Neural progenitor cell (in vitro differentiated cells): Measurements from ENCODE around the gene C3orf20. TPM values are rescaled to one million over a fixed set of nuclear protein-coding genes. Genes with fewer than 3 reads are reported as not detected.

Experiments used
- DNase-seq: peaks from one replicate; pipeline ENCODE4 v3.0.0-alpha.2; 2016; ENCODE audit warnings: low spot score
- H2AFZ ChIP-seq: fragments of 200-600 bp; sonication (generic); replicated peaks from 2 replicates; pipeline ENCODE4 v1.6.1; 2016; ENCODE audit warnings: antibody characterized with exemption
- H3F3A ChIP-seq: fragments of 200-600 bp; sonication (generic); 2 replicates; pipeline ENCODE4 v1.6.1; 2016; ENCODE audit warnings: antibody characterized with exemption, low read depth
- H3K27ac ChIP-seq: fragments of 200-600 bp; sonication (generic); 2 replicates; pipeline ENCODE4 v1.5.1; 2016; ENCODE audit warnings: mild to moderate bottlenecking
- H3K27me3 ChIP-seq: fragments of 200-600 bp; sonication (generic); 2 replicates; pipeline ENCODE4 v1.6.1; 2016; ENCODE audit warnings: mild to moderate bottlenecking, moderate library complexity
- H3K36me3 ChIP-seq: fragments of 200-600 bp; sonication (generic); 2 replicates; pipeline ENCODE4 v1.5.1; 2016
- H3K4me1 ChIP-seq: fragments of 200-600 bp; sonication (generic); 2 replicates; pipeline ENCODE4 v1.6.1; 2016; ENCODE audit warnings: mixed run types
- H3K4me2 ChIP-seq: fragments of 200-600 bp; sonication (generic); 2 replicates; pipeline ENCODE4 v1.6.1; 2016
- H3K4me3 ChIP-seq: fragments of 200-600 bp; sonication (generic); 2 replicates; pipeline ENCODE4 v1.5.1; 2016
- H3K79me2 ChIP-seq: fragments of 200-600 bp; sonication (generic); 2 replicates; pipeline ENCODE4 v1.6.1; 2016; ENCODE audit warnings: low read depth
- H3K9ac ChIP-seq: fragments of 200-600 bp; sonication (generic); 2 replicates; pipeline ENCODE4 v1.6.1; 2016
- H3K9me3 ChIP-seq: fragments of 200-600 bp; sonication (generic); 2 replicates; pipeline ENCODE4 v1.5.1; 2016; ENCODE audit warnings: low read depth
- H4K20me1 ChIP-seq: fragments of 200-600 bp; sonication (generic); 2 replicates; pipeline ENCODE4 v1.6.1; 2016; ENCODE audit warnings: low read depth
- H3K27ac Mint-ChIP-seq: 3 replicates; pipeline ENCODE4 v1.8.0; 2021; ENCODE audit warnings: mixed read lengths
- H3K27me3 Mint-ChIP-seq: 2 replicates; pipeline ENCODE4 v1.8.0; 2022; ENCODE audit warnings: low read depth, mild to moderate bottlenecking, inconsistent platforms, moderate library complexity, mixed read lengths; ENCODE audit not compliant: insufficient read depth
- H3K36me3 Mint-ChIP-seq: 3 replicates; pipeline ENCODE4 v1.8.0; 2021; ENCODE audit warnings: mixed read lengths
- H3K4me1 Mint-ChIP-seq: 3 replicates; pipeline ENCODE4 v1.8.0; 2021; ENCODE audit warnings: mixed read lengths
- H3K4me3 Mint-ChIP-seq: 3 replicates; pipeline ENCODE4 v1.8.0; 2021; ENCODE audit warnings: mild to moderate bottlenecking, moderate library complexity, mixed read lengths
- H3K9me3 Mint-ChIP-seq: 3 replicates; pipeline ENCODE4 v1.8.0; 2020; ENCODE audit warnings: mixed read lengths
- EZH2 ChIP-seq: fragments of 200-600 bp; sonication (generic); IDR thresholded peaks from 2 replicates; pipeline ENCODE4 v1.6.1; 2017; ENCODE audit warnings: antibody characterized with exemption, mild to moderate bottlenecking, moderate library complexity
- EZH2phosphoT487 ChIP-seq: fragments of 200-600 bp; sonication (generic); IDR thresholded peaks from 2 replicates; pipeline ENCODE4 v1.6.1; 2017; ENCODE audit warnings: antibody characterized with exemption
- total RNA-seq: library from RNA; depleted of rRNA; stranded (reverse); fragments of >200 nt; gene quantifications from 2 replicates; pipeline ENCODE4 v1.2.3, GENCODE V29; 2015; ENCODE audit warnings: low replicate concordance
- TF ChIP-seq, protein P1 (sequence below): fragments of 200-600 bp; sonication (generic); IDR thresholded peaks from 2 replicates; pipeline ENCODE4 v1.5.1; 2017; ENCODE audit warnings: antibody characterized with exemption, mild to moderate bottlenecking

The C3orf20 gene
- total RNA-seq, 1 donor from 2014 or later: not detected

DNA sequence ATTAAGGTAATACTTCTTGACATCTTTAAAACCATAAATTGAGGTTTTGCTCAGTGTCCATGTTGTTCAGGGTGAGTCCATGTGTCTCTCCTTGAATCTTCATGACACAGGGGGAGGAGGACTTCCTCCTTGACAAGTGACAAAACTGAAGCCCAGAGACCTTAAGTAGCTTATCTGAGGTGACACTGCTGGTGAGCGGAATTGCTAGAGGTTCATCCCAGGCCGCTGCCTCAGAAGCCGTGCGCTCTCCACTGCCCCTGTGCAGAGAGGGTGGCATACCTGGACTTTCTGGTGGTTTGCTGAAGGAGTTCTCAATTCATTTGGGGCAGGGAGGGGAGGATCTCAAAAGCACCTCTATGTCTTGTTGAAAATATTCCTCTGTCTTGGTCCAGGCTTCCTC is 46.5 kb upstream of the C3orf20 start:
- Histone ChIP-seq H3F3A (no peaks in the 10 kb centered on the region), H3K4me2 (no peak overlapping the region), H3K4me3 (no peak overlapping the region), H3K4me1 (no peaks in the 10 kb centered on the region), H4K20me1 (no peaks in the 10 kb centered on the region), H3K27ac (no peak overlapping the region), H3K9ac (no peak overlapping the region), H3K27me3 (no peaks in the 10 kb centered on the region), H3K79me2 (no peaks in the 10 kb centered on the region), H3K9me3 (no peaks in the 10 kb centered on the region), H2AFZ (no peak overlapping the region), H3K36me3 (no peaks in the 10 kb centered on the region)
- peaks cover 6% of the 10 kb centered on the region for H3K9me3 Mint-ChIP-seq
- H3K4me3 Mint-ChIP-seq: no peak overlapping the region
- no peaks in the 10 kb centered on the region for H3K36me3 Mint-ChIP-seq
- no peak for DNase-seq
- H3K4me1 Mint-ChIP-seq: peaks cover 55% of the 10 kb centered on the region
- H3K27ac Mint-ChIP-seq: no peak overlapping the region
- H3K27me3 Mint-ChIP-seq: peaks cover 7% of the 10 kb centered on the region
- TF ChIP-seq EZH2: no peak
- TF ChIP-seq, protein P1, sequence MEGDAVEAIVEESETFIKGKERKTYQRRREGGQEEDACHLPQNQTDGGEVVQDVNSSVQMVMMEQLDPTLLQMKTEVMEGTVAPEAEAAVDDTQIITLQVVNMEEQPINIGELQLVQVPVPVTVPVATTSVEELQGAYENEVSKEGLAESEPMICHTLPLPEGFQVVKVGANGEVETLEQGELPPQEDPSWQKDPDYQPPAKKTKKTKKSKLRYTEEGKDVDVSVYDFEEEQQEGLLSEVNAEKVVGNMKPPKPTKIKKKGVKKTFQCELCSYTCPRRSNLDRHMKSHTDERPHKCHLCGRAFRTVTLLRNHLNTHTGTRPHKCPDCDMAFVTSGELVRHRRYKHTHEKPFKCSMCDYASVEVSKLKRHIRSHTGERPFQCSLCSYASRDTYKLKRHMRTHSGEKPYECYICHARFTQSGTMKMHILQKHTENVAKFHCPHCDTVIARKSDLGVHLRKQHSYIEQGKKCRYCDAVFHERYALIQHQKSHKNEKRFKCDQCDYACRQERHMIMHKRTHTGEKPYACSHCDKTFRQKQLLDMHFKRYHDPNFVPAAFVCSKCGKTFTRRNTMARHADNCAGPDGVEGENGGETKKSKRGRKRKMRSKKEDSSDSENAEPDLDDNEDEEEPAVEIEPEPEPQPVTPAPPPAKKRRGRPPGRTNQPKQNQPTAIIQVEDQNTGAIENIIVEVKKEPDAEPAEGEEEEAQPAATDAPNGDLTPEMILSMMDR: no peak

DNA sequence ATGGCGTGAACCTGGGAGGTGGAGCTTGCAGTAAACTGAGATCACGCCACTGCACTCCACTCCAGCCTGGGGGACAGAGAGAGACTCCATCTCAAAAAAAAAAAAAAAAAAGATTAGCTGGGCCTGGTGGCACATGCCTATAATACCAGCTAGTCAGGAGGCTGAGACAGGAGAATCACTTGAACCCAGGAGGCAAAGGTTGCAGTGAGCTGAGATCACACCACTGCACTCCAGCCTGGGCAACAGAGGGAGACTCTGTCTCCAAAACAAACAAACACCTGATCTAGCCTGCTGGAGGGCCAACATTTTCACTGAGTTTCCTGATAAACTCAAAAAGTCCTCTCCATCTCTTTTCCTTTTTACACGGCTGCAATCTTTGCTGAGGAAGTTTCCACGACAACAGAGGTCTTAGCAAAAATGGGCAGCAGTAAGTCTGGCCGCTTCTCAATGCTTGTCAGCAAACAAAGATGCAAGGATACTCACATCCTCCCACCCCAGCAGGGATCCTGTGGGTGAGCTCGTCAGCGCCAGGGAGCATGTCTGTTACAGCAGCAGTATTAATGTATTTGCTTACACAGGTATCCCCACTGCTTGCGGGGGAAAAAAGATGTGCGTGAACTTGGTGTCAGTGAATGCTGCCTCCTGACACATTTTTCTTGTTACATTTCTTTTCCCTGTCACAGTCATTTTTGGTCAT is 44.4 kb upstream of the C3orf20 start:
- Histone ChIP-seq H3K27ac (no peak overlapping the region), H3K36me3 (no peaks in the 10 kb centered on the region), H3K4me2 (no peak overlapping the region), H3K9ac (no peak overlapping the region), H3F3A (no peaks in the 10 kb centered on the region), H3K79me2 (no peaks in the 10 kb centered on the region), H4K20me1 (no peaks in the 10 kb centered on the region), H2AFZ (no peak overlapping the region), H3K27me3 (no peaks in the 10 kb centered on the region), H3K9me3 (no peaks in the 10 kb centered on the region), H3K4me1 (no peaks in the 10 kb centered on the region), H3K4me3 (no peak overlapping the region)
- H3K36me3 Mint-ChIP-seq: no peaks in the 10 kb centered on the region
- peaks cover 7% of the 10 kb centered on the region for H3K27me3 Mint-ChIP-seq
- H3K27ac Mint-ChIP-seq: peak overlapping the region; percentile 23
- no peak for DNase-seq
- peaks cover 9% of the 10 kb centered on the region for H3K9me3 Mint-ChIP-seq
- peaks cover 35% of the 10 kb centered on the region for H3K4me1 Mint-ChIP-seq
- TF ChIP-seq EZH2phosphoT487: no peak
- no peak overlapping the region for H3K4me3 Mint-ChIP-seq

DNA sequence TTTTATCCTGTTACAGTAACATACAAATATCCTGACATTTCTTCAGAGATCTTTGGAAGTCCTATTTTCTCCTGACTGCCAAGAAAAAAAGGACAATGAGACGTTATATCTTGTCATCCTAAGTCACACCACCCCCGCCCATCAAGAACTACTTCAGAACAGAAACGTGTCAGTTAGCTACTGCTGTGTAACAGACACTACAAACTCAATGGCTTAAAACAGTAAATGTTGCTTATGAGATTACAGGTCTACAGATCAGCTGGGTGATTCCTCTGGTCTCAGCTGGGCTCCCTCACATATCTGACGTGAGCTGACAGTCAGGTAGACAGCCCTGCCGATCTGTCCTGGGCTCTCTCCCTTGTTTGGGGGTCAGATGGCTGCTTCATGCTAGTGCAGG is 43.8 kb upstream of the C3orf20 start:
- Histone ChIP-seq H3K27me3 (peaks cover 3% of the 10 kb centered on the region), H4K20me1 (no peaks in the 10 kb centered on the region), H3K9ac (no peak overlapping the region), H3K36me3 (no peaks in the 10 kb centered on the region), H3K27ac (no peak overlapping the region), H3K4me3 (no peak overlapping the region), H3F3A (no peaks in the 10 kb centered on the region), H3K4me2 (no peak overlapping the region), H2AFZ (no peak overlapping the region), H3K4me1 (no peaks in the 10 kb centered on the region), H3K9me3 (no peaks in the 10 kb centered on the region), H3K79me2 (no peaks in the 10 kb centered on the region)
- Mint-ChIP-seq H3K27me3 (peaks cover 7% of the 10 kb centered on the region), H3K4me1 (peaks cover 33% of the 10 kb centered on the region), H3K9me3 (peaks cover 11% of the 10 kb centered on the region), H3K27ac (peak overlapping the region; percentile 23), H3K36me3 (no peaks in the 10 kb centered on the region), H3K4me3 (no peak overlapping the region)
- TF ChIP-seq EZH2phosphoT487 (no peak), EZH2 (no peak)
- TF ChIP-seq, protein P1: no peak
- no peak for DNase-seq

DNA sequence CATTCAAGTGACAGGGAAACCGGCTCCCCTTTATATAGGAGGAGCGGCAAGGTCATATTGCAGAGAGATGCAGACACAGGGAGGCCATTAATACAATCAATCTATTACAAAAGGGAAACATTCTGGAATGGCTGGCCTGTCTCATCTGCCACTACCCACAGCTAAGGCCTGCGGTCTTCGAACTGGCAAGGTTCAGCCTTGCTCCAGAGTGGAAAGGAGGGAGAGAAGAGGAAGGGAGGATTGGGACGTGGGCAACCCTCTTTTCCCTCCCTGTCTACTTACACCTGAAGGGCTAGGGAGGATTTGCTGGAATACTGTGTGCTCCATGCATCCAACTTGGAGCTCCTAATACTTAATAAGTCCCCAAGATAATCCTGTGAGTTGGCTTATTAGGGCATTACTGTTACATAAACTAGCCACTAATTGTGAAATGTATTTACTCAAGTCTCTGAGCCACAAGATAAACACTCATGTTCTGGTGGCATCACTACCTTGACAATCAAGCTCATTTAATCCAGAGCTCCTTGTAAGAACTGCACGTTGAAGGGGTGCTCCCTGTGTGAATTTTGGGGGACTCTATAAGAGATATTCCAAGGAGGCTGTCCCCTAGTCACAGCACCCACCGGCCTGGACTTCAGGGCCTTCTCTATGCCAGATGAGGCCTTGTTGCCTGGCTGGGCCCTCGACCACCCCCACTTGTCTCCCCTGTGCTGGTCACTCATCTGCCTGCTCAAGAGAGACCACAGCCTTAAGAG is 43.1 kb upstream of the C3orf20 start:
- Histone ChIP-seq H3K27me3 (peaks cover 11% of the 10 kb centered on the region), H3K27ac (no peak overlapping the region), H3F3A (no peaks in the 10 kb centered on the region), H3K9me3 (no peaks in the 10 kb centered on the region), H3K36me3 (no peaks in the 10 kb centered on the region), H2AFZ (no peak overlapping the region), H3K4me3 (no peak overlapping the region), H3K79me2 (no peaks in the 10 kb centered on the region), H4K20me1 (no peaks in the 10 kb centered on the region), H3K9ac (no peak overlapping the region), H3K4me1 (no peaks in the 10 kb centered on the region), H3K4me2 (no peak overlapping the region)
- Mint-ChIP-seq H3K4me3 (no peak overlapping the region), H3K27me3 (peaks cover 7% of the 10 kb centered on the region), H3K4me1 (peaks cover 30% of the 10 kb centered on the region), H3K36me3 (no peaks in the 10 kb centered on the region), H3K9me3 (peaks cover 11% of the 10 kb centered on the region), H3K27ac (peak overlapping the region; percentile 95)
- DNase-seq: no peak
- TF ChIP-seq, protein P1: no peak
- TF ChIP-seq EZH2 (no peak), EZH2phosphoT487 (no peak)
